ENCODE data around the gene PCCA.
"Not testable (repeated sequence)": the region's sequence is repeated elsewhere in the genome, so short reads cannot be mapped to it uniquely, and the experiment has no call there.

PCCA gene

GRCh38 chr13:100197591-100198365, 108.9 kb downstream of the PCCA start:
- no peak for FAIRE-seq

DNA sequence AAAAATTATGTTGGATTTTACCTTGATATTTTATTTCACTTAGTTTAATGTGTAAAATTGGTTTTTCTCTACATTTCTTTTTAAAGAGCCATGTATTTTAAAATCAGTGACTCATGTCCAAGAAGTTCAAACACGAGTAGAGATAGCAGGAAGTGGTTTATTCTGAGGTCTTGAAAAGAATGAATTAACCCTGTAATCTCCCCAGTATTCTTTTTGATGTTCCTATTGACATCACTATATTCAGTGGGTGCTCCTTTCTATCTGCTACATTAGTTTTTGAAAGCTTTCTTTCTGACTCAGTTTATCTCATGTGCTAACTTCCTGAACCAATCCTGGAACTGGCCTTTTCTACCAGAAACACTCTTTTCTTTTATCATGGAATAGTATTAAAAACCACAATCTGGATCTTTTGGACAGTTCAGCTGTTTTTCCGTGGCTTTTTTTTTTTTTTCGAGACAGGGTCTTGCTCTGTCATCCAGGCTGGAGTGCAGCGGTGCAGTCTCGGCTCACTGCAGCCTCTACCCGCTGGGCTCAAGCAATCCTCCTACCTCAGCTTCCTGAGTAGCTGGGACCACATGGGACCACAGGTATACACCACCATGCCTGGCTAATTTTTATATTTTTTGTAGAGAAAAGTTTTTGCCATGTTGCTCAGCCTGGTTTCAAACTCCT, 114.9 kb downstream of the PCCA start:
- FAIRE-seq = no peak

- no peak for FAIRE-seq
Measured at GRCh38 chr13:100208002-100208401, 119.1 kb downstream of the PCCA start.

GRCh38 chr13:100208626-100209025, 119.7 kb downstream of the PCCA start:
- no peak for FAIRE-seq

DNA sequence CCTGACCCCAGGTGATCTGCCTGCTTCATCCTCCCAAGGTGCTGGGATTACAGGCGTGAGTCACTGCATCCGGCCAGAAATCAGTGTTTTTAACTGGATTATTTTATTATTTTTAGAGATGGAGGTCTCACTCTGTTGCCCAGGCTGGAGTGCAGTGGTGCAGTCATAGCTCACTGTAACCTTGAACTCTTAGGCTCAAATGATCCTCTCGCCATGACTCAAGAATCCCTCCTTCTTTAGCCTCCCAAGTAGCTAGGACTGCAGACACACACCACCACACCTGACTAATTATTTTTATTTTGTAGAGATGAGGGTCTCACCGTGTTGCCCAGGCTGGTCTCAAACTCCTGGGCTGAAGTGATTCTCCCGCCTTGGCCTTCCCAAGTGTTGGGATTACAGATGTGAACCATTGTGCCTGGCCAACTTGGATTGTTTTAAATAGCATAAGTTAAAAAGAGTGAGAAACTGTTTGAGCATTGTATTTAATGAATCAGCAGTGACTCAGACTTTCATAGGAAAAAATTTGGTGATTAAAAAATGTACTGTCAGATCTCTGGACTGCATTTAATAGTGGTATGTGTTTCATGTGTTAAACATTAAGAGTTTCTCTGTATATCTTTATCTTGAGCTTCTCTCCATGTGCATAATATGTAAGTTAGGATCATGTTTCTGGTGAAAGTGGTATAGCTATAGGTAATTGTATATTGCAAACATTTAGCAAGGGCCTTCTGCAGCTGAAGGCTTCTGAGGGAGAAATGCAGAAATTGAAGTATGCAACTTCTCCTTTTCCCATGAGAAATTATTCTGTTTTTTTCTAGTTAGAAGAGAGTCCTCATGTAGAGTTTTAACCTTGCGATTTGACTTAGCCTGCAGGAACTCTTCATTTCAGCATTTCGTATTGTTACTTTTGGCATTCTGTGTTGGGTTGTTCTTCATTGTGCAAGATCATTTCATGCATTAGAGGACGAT, 121.2 kb downstream of the PCCA start:
- FAIRE-seq = no peak

DNA sequence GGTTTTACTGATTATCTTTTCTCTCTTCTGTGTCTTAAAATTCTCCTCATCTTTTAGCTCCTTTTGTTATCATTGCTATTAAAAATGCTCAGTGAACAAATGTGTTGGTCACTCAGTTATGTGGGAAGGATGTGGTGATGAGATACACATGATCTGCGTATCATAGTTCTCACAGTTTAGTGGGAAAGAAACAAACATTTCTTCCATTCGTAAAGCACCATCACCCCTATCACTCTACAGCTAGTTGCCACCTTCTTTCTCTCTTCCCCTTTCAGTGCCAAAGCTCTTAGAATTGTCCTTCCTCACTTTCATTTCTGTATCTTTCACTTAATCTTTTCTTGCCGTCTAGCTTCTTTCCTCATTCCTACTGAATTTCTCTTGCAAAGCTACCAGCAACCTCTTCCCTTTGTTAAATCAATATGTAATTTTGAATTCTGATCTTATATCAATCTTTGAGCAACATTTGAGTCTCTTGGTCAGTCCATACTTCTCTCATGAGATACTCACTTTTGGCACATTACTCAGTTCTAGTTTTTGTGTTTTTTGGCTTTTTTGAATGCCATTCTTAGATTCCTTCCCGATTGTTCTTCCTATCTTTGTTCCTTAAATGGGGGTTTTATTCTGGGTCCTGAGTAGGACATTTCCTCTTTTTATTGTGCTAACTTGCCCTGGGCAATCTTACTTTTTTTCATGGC, 122.3 kb downstream of the PCCA start:
- FAIRE-seq = no peak

GRCh38 chr13:100212904-100213553, 124.1 kb downstream of the PCCA start:
- FAIRE-seq = no peak

DNA sequence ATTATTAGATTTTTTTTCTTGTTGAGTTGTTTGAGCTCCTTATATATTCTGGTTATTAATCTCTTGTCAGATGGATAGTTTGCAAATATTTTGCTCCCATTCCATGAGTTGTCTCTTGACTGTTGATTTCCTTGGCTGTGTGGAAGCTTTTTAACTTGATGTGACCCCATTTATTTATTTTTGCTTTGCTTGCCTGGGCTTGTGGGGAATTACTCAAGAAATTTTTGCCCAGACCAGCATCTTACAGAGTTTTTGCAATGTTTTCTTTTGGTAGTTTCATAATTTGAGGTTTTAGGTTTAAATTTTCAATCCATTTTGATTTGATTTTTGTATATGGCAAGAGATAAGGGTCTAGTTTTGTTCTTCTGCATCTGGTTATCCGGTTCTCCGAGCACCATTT, 124.7 kb downstream of the PCCA start:
- no peak for FAIRE-seq

- no peak for FAIRE-seq
Measured at GRCh38 chr13:100214886-100215285, 126.0 kb downstream of the PCCA start.

- FAIRE-seq = no peak
Measured at GRCh38 chr13:100221166-100221565, 132.3 kb downstream of the PCCA start.

GRCh38 chr13:100223966-100224530, 135.2 kb downstream of the PCCA start:
- FAIRE-seq = not testable (repeated sequence)

- no peak for FAIRE-seq
Measured at GRCh38 chr13:100229603-100230002, 140.7 kb downstream of the PCCA start.

- FAIRE-seq = peak; percentile 49
Measured at GRCh38 chr13:100230769-100231149, 141.9 kb downstream of the PCCA start.

DNA sequence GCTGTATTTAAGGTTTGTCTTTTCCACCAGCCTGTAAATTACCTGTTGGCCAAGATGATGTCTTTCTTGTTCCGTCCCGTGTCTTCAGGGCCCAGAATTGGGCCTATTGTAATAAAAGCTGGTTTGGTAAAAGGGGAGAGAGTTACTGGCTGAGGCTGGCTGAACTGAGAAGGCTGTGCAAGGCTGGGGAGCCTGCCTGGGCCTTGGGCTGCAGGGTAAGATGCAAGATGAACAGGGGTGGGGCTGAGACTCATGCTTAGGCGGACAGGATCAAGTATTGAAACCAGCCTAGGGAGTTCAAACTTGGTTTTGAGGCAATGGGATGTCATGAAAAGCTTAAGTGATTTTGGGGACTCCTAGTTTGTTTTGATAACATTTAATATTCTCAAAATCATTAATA, 142.3 kb downstream of the PCCA start:
- FAIRE-seq = peak; percentile 40

- FAIRE-seq = no peak
Measured at GRCh38 chr13:100234006-100234405, 145.1 kb downstream of the PCCA start.

GRCh38 chr13:100234524-100235136, 145.7 kb downstream of the PCCA start:
- FAIRE-seq = no peak

DNA sequence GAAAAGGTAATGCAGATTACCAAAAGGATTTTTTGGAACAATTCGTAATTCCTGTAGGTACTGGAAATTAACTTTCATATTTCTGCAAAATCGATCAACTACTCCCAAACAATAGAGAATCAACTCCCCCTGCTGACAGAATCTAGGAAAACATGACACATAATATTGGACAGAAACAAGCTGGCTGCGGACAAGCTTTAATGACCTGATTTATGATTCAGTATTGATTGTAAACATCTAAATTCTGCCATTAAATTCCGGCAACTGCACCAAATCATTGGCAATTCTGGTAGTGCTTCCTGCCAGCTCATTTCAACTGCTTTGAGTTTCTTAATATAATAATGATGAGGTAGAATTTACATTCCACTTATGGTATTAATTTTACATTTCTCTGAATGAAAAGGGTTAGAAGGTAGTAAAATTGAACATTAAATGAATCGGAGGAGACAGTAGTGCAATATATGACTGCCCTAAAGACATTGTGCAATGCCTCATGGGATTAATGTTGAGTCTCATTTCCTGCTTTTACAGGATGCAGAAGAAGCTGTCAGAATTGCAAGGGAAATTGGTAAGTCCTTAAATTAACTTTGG, 146.5 kb downstream of the PCCA start:
- FAIRE-seq = peak; percentile 97

- FAIRE-seq = peak; percentile 30
Measured at GRCh38 chr13:100240109-100240779, 151.4 kb downstream of the PCCA start.

GRCh38 chr13:100244431-100244830, 155.5 kb downstream of the PCCA start:
- FAIRE-seq = peak; percentile 15

DNA sequence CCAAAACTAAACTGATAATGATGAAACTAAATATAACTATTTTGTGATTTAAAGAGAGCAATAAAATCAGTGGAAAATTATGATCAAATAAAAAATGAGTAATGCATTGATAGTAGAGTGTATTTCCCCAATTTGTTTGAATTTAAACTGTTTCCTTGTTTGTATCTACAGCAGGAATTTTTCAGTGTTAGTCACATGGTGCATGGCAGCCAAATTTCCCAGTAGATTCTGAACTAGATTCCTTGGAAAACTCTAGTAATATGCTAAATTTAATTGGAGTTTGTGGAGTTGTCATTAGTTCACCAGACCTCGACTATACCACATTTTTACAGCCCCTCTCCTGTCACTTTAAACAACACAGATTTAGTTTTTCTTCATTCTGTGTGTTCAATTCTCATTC, 156.2 kb downstream of the PCCA start:
- FAIRE-seq = no peak
